ENCODE data around the gene MAB21L2.

MAB21L2 gene

DNA sequence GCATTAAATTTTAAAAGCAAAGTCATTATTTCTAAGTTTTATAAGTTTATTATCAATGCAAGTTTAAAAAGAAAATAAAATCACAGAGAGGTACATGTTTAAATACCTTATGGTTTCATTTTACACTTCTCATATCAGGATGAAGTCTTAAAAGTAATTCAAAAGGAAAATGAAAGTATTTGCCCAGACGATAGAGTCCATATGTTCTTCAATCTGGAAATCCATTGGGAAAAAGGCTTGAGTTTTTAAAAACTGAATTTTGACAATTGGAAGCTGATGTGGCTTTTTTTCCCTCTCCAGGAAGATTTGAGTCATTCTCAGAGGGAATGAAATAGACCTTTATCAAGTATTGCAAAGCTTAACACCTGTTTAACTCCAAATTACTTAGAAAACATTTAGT is 37.1 kb downstream of the MAB21L2 start:
- ATAC-seq, result no peak

DNA sequence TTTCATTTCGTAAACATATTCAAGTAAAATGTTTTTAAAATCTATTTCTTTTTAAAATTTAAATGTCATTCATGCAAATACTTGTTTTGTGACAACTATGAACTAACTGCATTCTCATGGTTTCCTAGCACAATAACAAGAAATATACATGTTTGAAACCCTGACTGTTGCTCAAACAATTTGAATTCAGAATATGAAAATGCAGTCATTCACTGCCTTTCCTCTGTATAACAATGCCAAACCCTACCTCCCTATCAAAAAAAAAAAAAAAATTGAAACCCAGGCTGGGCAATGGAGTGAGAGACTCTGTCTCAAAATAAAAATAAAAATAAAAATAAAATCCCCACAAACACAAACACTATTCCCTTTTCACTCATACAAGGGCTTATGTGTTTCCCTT is 42.1 kb downstream of the MAB21L2 start:
- no peak for ATAC-seq

DNA sequence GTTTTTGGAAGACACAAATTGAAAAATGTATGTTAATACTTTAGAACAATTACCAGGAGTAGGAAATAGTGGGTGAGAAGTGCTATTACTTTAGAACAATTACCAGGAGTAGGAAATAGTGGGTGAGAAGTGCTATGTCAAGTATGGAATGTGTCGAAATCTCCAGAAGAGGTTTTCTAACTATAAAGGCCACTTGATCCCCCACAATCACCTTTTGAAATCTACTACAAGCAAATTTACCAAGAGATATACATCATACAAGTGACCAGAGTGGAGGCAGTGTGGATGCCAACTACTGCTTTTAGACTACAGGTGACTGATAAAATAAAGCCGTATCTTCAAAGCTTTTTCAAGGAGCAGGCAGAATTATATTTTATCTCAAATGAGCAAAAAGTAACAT is 43.1 kb downstream of the MAB21L2 start:
- ATAC-seq, result no peak

DNA sequence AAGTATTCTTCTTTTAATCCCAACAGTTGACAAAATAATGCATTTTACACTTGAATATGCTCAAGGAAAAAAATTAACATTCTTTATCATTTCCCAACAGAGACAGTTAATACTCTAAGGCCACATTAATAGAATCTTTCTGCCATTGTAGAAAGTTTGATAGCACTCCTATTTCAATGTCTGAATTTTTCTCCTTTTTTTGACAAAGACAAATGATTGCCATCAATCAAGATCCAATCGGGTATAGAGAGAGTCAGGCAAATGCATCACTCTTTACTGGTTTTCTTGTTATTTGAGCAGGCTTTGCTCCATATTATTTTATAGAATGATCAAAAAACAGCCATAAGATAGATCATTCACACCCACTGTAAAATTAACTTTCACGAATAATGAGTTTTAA is 46.1 kb downstream of the MAB21L2 start:
- ATAC-seq, result no peak

DNA sequence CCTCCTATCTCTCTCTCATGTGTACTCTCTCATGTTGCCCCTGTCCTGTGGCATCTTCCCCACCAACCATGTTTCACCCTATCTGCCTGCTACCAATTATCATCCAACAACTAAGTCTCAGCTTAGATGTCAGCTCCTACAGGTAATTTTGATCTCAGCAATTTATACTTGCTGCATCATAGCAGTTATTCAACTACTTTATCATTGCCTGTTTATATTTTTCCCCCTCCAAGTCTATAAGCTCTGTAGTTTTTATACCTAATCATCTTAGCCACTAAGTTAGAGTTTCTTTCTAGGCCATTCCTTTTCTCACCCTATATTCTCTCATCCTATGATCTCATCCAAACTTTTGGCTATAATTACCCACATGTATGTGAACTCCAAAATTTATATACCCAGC is 50.7 kb downstream of the MAB21L2 start:
- ATAC-seq, result no peak

Data from activated CD4-positive, CD25-positive, alpha-beta regulatory T cell treated with anti-CD3 and anti-CD28 coated beads, Interleukin-2, amount 50 U/mL, for 24 hours (primary cell).